ENCODE results near the gene KIAA0753.

- TF ChIP-seq CTCF (IDR thresholded peaks at IDR 0.05 in 4 of 5, conservative IDR thresholded peaks at IDR 0.05 in 1 of 5), result no peak
- no peak for TF ChIP-seq POLR2A (IDR thresholded peaks at IDR 0.05)
Measured at GRCh38 chr17:6670571-6670970, 30.1 kb upstream of the KIAA0753 start.
